NCI-H1417 treated with DMSO at 0.1 percent for 48 hours (cell line): Measurements from ENCODE around the gene CRTAP.
"Not testable (repeated sequence)": the region's sequence is repeated elsewhere in the genome, so short reads cannot be mapped to it uniquely, and the experiment has no call there.

Experiments used
- DNase-seq: peaks from one replicate; lab custom pipeline; 2025; lab: John Stamatoyannopoulos, UW

CRTAP gene

GRCh38 chr3:33113772-33114621 lies at the start of gene CRTAP:
CRTAP (plus strand) TSS chr3:33114014; CDS start chr3:33114078, 64 bp downstream.
- DNase-seq, result no peak

GRCh38 chr3:33064929-33065328 lies 48.9 kb upstream of the CRTAP start:
- no peak for DNase-seq

- no peak for DNase-seq
Observed at GRCh38 chr3:33067484-33067883, 46.3 kb upstream of the CRTAP start.

- peak; percentile 68 for DNase-seq
Observed at GRCh38 chr3:33069862-33070261, 44.0 kb upstream of the CRTAP start.

- DNase-seq, result no peak
Observed at GRCh38 chr3:33071181-33071580, 42.6 kb upstream of the CRTAP start.

GRCh38 chr3:33071946-33072345 lies 41.9 kb upstream of the CRTAP start:
- DNase-seq, result no peak

- DNase-seq, result no peak
Observed at GRCh38 chr3:33074217-33075067, 39.4 kb upstream of the CRTAP start.

GRCh38 chr3:33075995-33076394 lies 37.8 kb upstream of the CRTAP start:
- DNase-seq, result no peak

GRCh38 chr3:33076952-33077351 lies 36.9 kb upstream of the CRTAP start:
- DNase-seq, result no peak

- no peak for DNase-seq
Observed at GRCh38 chr3:33077976-33078375, 35.8 kb upstream of the CRTAP start.

GRCh38 chr3:33079813-33080212 lies 34.0 kb upstream of the CRTAP start:
- not testable (repeated sequence) for DNase-seq

- DNase-seq, result no peak
Observed at GRCh38 chr3:33081812-33082211, 32.0 kb upstream of the CRTAP start.

- DNase-seq, result no peak
Observed at GRCh38 chr3:33083958-33084357, 29.9 kb upstream of the CRTAP start.

- DNase-seq, result no peak
Observed at GRCh38 chr3:33088691-33089090, 25.1 kb upstream of the CRTAP start.

GRCh38 chr3:33089515-33089914 lies 24.3 kb upstream of the CRTAP start:
- DNase-seq, result no peak

GRCh38 chr3:33091746-33092145 lies 22.1 kb upstream of the CRTAP start:
- DNase-seq, result no peak

- DNase-seq, result no peak
Observed at GRCh38 chr3:33092496-33093254, 21.1 kb upstream of the CRTAP start.

- DNase-seq, result no peak
Observed at GRCh38 chr3:33093847-33094246, 20.0 kb upstream of the CRTAP start.

- no peak for DNase-seq
Observed at GRCh38 chr3:33095436-33095835, 18.4 kb upstream of the CRTAP start.

- DNase-seq, result no peak
Observed at GRCh38 chr3:33096093-33096868, 17.5 kb upstream of the CRTAP start.

- DNase-seq, result no peak
Observed at GRCh38 chr3:33099109-33099645, 14.6 kb upstream of the CRTAP start.
